GM21825 (cell line): ENCODE measurements around the gene FYB2.
"Not testable (repeated sequence)": the region's sequence is repeated elsewhere in the genome, so short reads cannot be mapped to it uniquely, and the experiment has no call there.

Source experiments
- ATAC-seq: cut with Tn5 transposase; IDR thresholded peaks from one replicate; pipeline ENCODE4 v1.9.1; 2021; ENCODE audit warnings: mild to moderate bottlenecking, moderate library complexity; ENCODE audit not compliant: unreplicated experiment

FYB2 gene

DNA sequence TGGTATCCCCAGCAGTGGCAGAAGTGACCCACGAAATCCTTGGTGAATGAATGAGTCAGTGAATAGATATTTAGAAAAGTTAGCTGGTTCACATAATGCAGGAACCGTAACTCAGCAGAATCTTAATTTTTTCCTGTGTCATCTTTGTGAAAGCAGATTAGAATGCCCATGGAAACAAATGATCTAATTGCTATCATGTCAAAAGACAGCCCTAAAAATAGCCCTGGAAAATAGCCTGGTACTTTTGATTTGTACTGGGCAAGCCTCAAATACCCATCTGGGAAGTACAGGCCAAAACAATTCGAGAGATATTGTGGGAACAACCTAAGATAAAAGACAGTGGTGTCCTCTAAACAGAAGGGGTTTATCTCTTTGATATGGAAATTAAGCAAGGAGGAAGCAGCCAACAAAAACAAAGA is 21.1 kb downstream of the FYB2 start:
- ATAC-seq: no peak

DNA sequence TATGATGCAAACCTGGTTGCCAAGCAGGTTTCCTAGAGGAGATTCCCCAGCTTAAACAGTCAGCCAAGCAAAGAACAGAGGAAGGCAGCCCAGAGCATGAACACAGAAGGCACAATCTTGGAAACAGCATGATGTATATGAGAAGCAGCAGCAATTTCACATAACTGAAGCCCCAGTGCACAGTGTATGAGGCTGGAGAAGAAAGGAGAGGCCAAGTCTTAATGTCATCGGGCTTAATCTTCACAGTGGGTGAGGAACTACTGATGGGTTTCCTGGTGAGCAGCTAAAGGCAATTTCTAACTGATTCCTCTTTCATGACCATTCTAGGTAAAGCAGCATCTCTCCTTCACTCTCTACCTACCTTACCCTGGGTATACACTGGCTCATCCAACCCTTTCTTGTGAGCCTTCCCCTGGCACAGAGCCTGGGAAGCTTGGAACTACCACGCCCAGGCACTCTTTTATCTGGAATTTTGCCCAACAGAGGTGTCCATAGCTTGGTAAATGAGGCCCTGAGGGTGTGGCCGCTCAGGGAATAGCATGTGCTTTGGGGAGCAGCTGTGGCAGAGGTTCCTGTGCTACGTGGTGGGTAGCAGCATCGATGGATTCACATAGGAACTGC is 22.0 kb downstream of the FYB2 start:
- ATAC-seq: no peak

DNA sequence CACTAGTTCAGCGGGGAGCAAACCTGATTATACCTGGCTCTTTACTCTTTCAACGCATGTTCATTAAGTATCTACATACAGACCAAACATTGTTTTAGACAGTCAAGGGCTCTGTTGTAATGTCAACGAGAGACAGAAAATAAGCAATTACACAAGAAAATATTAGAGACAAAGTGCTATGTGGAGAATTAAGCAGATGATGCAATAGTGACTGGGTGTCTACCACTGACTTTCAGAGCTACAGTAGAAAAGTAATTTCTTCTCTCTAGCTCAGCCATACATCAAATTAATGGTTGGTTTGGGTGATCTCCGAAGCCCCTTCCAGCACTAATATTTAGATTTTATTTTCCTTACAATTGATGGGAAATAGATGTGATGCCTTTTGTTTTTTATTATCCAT is 23.3 kb downstream of the FYB2 start:
- no peak for ATAC-seq

DNA sequence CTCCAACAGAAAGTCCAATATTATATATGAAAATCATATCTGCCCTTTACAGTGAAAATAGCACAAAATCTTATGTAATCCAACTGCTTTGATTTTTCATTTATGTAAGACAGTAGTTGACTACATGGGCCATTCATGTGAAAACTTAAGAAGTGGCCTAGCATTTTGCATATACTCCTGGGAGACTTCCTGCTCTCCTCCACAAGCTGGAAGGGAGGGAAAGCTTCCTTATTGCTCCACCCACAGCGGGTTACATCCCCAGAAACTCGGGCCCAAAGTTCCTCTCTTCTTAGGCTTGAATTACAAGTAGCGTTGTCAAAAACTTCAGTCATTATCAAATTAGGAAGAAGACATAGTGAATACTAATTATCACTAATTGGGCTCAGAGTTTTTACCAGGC is 29.2 kb downstream of the FYB2 start:
- ATAC-seq: no peak

DNA sequence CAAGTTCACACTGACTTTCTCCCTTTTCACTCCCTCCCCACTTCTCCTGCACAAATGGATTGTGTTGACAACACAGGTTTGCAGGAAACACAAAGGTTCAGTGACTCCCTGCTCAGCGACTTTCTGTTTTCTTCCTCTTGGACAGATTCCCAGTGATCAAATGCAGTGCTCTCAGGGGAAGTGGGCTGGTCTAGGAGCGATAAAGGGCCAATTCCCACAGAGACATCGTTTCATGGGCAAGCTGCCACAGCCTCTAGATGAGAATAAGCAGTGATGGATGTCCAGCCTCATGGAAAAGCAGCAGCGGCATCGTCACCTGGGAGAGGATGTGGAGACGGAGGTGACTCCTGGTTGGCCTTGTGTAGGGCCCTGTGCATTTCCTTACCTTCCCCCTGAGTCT is 30.6 kb downstream of the FYB2 start:
- ATAC-seq: no peak

DNA sequence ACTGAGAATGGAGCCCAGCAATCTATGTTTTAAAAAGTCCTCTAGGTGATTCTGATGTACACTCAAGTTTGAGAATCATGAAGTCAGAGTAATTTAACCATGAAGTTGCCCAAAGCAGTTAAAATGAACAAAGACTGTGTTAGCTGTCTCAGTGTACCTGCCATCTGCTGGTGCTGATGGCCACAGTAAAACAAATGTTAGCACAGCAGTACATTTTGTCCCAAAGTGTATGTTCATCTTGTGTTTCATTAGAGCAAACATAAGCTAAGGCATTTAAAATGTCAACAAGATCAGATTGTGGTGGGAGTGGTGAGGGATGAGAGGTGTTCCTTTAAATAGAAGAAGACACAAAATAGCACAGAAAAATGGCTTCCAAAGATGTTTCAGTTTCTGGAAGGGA is 31.1 kb downstream of the FYB2 start:
- ATAC-seq: no peak

DNA sequence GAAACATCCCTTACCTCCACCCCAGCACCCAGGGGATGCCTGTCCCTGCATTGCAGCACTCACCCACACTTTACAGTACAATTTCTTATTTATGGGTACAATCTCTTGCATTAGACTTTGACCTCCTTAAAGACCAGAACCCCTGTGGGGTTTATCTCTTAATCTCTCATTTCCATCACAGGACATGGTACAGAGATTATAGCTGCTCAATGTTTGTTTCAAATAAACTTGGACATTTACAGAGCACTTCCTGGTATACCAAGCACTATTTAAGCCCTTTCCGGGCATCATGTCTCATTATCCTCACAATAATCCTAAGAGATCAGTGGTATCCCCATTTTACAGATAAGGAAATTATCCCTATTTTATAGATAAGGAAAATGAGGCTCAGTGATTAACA is 31.9 kb downstream of the FYB2 start:
- ATAC-seq: no peak

DNA sequence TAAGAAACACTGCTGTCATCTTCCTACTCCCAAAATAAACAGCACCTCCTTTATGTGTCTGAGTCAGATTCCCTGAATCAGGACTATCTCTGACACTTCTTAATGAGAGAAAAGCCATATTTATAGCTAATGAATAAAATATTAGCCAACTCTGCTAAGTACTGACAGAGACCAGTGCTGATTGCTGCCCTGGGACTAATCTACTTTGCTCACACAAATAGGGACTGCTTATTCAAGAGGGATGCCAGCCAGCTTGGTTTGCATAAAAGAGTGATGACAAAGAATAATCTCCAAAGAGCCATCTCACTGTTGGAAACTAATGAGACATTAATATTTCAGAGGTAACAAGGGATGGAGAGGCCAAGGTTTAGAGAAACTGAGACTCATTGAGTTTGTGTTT is 36.4 kb downstream of the FYB2 start:
- ATAC-seq: no peak

DNA sequence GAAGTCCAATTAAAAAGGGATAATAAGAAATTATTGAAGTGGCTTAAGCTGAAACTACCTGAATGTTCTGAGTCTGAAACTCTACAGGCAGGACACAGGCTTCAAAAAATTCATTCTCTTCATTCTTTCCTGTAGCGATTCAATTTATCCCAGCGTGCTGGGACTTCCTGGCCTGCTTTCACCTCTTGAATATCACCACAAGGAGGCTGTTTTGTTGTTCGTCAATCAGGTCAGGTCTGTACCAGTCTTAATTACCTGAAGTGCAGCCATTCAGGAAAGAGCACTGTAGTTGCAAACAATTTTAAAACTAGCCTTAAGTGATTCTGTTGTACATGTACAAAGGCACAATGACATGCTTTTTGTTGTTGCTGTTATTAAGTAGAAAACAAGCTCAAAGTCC is 38.4 kb downstream of the FYB2 start:
- ATAC-seq: no peak

DNA sequence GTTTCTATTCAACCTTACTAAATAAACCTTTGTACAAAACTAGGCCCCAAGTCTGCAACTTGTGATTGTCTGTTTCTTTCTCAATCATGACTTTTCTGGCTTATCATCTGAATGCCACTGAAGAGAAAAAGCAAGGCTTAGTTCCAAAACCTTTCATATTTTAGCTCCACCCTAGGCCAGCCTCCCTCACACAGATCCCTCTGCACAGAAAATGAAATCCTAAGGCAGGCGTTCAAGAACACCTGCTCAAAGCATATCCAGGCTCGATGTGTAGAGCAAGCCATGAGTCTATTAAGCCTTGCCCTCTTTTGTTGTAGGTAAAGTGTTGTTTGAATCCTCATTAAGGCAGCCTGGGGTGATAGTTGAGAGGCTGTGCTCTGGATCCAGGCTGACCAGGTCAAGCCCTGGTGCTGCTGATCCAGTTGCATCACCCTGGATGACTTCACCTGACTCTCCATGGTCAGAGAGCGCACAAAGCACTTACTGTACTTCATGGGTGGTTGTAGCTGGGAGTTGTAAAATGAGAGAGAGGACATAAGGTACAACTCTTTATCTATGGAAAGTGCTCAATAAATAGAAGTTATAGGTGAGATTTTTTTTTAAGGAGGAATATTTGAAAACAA is 39.0 kb downstream of the FYB2 start:
- no peak for ATAC-seq

DNA sequence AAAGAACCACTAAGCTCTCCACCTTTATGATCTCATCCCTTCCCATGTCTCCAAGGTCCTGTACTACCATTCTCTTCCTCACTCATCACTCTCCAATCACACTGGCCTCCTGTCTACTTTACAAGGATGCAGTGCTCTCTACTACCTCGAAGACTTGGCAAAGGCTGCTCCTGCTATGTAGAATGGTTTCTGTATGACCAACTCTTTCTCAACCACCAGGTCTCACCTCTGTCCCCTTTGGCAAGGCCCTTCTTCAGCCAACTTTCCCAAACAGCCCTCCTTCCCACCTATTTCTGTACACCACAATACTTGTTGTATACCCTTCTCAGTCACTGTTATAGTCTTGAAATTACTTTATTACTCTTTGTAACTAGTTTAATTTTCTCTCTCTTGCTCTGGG is 41.2 kb downstream of the FYB2 start:
- ATAC-seq: no peak

DNA sequence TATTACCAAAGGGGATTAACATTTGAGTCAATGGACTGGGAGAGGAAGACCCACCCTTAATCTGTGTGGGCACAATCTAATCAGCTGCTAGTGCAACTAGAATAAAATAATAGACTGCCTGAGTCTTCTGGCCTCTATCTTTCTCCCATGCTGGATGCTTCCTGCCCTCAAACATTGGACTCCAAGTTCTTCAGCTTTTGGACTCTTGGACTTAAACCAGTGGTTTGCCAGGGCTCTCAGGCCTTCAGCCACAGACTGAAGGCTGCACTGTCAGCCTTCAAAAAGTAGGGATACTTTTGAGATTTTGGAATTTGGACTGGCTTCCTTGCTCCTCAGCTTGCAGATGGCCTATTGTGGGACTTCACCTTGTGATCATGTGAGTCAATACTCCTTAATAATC is 44.5 kb downstream of the FYB2 start:
- not testable (repeated sequence) for ATAC-seq

DNA sequence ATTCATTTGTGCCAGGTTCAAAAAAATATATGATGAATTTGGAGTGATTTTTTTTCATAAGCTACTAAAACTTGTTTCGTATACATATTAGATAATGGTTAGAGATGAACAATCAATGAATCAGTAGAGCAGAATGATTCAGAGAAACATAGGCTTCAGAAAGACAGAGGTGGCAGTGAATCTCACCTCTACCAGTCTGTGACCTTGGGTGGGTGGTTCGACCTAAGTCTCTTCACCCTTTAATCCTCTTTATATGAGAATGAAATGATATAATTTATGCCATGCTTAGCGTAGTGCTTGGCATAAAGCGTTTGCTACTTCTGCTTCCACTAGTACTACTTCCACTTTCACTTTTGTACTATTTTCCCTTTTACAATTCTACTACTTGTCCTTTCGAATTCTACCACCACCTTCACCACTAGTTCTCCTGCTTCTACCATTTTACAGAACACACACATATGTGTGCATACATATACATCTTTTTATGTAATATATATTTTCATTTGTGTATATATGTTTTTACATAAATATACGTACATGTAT is 45.1 kb downstream of the FYB2 start:
- no peak for ATAC-seq

DNA sequence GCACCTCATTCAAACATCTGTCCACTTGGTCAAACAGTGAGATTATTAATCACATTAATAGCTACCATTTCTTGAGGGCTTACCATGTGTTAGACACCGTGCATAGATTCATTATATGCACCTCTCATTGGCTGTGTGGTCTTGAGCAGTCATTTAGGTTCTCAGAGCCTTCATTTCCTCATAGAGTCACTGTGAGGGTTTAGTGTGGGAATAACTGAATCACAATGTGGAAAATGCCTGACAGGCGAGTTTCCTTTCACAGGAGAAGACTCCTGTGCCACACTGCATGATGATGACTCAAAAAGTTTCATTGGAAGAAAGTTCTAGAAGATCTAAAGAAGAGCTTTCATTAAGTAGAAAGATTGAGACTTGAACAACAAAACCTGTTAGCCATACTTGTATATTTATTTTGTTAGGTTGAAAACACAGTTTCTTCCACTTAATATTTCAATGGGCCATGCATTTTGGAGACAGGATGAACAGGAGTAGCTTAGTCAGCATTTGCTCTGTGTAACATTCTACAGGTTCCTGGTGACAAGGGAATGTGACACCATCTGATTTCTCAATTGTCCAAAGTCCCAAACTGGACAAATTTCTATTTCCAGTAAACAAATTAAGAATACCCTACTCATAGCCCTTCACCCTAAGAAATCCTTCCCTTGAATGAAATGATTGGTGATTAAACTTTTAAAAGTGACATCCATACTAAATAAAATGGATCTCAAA is 45.7 kb downstream of the FYB2 start:
- no peak for ATAC-seq

DNA sequence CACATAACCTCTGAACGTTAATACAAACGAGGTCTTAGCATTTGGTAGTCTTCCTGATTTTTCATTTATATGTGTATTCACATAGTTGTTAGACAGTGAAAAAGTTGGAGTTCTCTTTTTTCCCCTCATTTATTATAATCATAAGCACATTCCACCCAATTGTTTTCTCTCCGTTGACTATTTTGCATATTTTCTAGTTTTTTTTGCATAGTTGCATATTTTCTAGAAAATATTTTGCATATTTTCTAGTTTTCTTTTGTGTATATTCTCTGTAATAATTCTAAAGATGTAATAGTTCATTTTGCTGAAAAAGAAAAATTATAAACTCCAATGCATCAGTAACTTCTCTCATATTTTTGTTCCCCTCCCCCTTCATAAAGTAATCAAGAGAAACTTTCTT is 47.5 kb downstream of the FYB2 start:
- ATAC-seq: no peak

DNA sequence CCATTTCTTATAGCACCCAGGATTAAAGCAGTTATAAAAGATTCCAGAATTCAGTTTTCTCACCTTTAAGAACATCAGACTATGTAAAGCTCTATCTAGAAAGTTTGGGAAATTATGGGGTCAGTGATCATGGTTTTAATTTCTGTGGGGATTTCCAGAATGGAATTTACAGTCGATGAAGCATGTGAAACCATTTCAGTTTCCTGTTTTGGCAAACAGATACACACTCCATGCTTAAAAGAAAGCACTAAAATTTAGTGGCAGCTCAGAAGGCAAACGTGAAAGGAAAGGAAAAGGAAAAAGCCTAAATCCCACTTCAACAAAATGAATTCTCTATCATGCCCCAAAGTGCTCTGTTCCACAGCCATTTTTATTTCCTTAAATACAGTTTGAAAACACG is 60.4 kb downstream of the FYB2 start:
- ATAC-seq: no peak

DNA sequence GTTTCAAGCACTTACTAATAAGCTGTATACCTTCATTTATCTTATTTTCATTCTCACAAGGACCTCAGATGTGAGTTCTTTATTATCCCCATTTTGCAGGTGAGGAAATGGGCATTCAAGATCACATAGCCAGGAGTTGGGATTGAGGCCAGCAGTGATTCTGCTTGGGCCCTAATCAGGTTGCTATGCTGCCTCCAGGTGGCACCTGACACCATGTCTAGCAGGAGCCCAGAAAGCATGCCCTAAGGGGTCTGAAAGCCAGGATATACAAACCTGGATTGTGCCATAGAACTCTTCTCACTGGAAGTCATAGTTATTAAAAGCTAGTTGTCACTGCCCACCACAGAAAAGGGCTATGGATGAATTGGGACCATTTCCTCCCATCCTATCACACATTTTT is 61.1 kb downstream of the FYB2 start:
- no peak for ATAC-seq

DNA sequence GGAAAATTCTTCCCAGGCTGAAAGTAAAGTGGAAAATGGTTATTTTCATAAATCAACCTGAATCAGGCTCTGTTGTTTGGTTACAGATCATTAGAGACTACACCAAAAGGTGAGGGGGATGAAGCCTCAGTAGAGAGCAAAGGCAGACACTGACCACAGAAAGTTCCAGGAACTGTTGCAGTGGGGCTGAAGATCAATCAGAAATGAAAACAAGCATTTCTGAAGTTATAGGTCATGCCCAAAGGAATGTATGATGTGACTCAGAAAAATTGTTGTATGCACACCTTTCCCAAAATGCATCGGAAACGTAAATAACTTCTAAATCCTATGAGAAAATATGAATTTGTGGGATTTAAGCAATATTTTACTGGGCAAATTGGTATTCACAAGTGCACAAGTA is 63.3 kb downstream of the FYB2 start:
- no peak for ATAC-seq

DNA sequence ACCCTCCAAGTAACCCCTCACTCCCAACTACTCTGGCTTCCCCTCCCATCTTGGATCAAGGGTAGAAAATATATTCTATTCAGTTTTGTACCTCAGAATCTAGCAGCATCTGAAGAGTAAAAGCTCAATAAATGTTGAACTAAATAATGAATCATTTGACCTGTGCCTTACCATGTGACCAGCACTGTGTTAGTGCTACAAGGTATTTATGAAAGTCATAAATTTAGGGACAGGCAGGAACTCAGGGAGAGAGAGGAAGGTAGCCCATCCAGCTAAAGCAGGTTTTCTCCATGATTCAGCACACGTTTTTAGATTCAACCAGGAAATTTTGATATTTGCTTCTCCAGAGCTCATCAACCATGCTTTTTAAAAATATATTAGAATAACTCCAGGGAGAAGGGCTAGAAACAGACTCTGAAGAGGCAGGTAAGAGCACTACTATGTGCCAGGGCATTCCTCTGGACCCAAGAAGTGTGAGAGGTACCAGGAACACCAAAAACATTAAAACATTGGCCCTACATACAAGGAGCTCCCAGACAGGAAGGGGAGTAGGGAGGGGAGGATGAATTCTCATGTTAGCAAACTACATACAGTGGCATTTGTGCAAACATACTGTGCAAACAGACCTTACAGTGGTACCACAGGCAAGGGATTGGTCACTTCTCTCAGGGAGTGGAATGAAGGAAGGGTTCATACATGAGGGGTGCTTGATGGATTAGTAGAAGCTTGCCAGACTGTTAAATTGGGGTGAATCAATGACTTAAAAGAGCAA is 64.3 kb downstream of the FYB2 start:
- no peak for ATAC-seq

DNA sequence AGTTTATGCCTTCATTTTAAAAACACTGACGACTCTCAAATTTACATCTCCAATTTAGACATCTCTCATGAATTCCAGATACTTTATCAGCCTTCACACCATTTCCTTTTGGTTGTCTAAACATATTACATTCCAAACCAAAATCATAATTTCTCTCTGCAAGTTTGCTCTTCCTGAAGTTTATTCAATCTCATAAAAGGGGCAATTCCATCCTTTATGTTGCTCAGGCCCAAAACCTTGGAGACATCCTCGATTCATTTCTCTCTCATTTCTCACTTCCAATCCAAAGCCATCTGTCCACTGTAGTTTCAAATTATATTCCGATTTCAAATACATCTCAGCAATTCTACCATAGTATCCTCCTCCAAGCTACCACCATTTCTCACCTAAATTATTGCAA is 74.0 kb downstream of the FYB2 start:
- no peak for ATAC-seq

DNA sequence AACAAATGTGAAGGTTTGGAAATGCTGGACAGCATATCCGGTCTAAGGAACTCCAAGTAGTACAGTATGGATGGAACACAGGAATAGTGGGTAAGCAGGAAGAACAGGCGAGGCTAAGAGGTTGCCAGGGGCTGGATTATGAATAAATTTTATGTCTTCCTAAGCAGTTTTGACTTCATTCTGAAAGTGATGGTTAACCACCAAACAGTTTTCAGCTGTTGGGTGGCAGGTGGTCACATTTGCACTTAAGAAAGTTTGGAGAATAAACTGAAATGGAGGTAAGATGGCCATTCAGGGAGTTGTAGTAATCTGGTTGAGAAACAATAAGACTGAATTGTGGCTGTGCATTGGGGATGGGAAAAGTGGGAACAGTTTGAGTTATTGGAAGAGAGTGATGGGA is 90.2 kb downstream of the FYB2 start:
- ATAC-seq: no peak

DNA sequence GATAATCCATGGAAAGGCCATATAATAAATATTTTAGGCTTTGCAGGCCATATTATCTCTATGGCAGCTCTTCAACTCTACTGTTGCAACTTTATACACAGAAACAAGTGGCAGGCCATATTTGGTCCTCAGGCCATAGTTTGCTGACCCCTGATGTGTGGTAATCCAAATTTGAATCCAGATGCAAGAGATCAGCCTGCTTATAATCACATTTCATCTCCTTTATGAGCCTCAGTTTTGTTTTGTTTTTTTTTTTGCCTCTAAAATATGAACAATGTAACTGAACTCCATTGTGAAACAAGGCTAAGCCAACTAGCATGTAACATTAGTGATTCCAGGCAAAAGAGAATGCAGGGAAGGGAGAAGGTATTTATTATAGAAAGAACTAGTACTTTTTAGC is 92.5 kb downstream of the FYB2 start:
- ATAC-seq: no peak
